HT1080 (cell line): ENCODE measurements around the gene RETREG1. TPM values are rescaled to one million over a fixed set of nuclear protein-coding genes. Genes with fewer than 3 reads are reported as not detected.
"Not testable (repeated sequence)": the region's sequence is repeated elsewhere in the genome, so short reads cannot be mapped to it uniquely, and the experiment has no call there.

ENCODE experiments used
- DNase-seq: peaks from one replicate; pipeline ENCODE4 v3.0.0-alpha.2; 2015; ENCODE audit warnings: low read depth
- total RNA-seq: library from RNA; depleted of rRNA; stranded (reverse); fragments of >200 nt; shearing (Covaris generic); gene quantifications from 2 replicates; pipeline ENCODE4 v1.2.3, GENCODE V29; 2014

The RETREG1 gene
- total RNA-seq, 1 experiment from 2014 or later, result 1.4 TPM

DNA sequence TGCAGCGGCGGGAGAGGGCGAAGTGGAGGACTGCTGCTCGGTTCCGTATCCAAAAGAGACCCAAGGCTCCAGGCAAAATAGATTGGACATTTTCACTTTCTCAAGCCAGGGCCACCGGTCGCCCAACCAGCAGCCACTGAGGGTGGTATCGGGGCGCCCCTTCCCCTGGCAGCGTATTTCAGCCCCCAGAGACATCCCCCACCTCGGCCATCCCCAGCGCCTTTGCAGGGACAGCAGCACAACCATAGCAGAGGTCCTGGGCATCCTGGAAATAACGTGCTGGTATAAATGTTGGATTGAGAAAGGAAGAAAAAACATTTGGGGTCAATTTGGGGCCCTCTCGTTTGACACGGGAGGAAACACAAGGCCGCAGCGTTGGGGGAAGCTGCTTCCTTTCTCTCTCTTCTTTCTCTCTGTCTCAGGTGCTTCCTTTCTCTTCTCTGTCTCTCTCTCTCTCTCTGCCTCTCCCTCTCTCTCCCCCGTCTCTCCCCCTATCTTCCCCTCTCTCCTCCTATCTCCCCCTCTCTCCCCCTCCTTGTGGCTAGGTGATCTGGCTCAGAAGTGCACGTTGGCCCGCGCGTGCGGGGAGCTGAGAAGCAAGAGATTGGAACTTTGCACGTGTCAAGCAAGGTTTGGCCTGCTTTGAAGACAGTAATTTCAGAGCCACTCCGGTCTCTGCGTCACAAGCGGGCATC lies 624 bp upstream of the RETREG1 start:
- no peak for DNase-seq

DNA sequence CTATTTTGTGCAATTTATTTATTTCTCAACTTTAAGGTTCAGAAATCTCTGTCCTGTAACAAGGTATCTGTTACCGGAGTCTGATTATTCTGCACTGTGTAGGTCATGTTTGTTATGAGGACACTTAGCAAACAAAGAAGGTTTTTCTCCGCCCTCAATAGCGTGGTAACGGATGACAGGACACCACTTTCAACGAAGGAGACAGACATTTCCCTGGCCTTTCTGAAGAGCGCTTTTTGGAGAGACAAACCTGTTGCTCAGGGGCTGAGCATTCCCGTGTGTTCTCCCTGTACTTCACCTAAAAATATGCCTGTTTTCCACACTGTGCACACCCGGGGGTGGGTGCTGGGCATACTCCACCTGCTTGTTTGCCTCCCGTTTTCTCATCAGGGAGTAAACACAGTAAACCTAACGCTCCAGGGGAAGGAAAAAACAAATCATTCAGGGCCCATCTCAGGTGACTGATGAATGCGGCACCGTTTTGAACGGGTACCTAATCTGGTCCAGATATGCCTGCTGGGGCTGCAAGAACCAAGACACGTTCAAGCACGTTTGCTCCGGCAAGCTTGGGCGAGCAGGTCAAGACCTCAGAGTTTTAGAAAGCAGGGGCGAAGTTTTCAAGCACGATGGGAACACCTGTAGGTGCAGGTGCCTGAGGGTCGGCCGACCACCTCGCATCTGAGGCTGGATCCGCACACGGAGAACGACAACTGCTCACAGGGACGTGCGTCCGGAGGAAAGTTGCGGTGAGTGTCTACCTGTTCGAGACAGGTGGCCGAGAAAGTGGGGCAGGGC lies 859 bp downstream of the RETREG1 start:
- DNase-seq, result no peak

DNA sequence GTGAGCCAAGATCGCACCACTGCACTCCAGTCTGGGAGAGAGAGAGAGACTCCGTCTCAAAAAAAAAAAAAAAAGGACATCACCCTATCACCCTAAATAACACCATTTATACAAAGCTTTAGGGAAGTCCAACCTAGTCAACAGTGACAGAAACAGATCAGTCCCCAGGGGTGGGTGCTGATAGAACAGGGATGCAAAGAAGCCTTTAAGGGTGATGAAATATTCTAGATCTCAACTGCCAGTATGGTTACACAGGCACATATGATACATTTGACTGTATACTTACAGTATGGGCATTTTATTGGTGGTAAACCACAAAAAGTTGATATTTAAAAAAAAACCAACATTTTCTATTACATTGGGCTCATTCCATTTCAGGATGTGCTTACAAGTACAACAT lies 4.8 kb downstream of the RETREG1 start:
- no peak for DNase-seq

DNA sequence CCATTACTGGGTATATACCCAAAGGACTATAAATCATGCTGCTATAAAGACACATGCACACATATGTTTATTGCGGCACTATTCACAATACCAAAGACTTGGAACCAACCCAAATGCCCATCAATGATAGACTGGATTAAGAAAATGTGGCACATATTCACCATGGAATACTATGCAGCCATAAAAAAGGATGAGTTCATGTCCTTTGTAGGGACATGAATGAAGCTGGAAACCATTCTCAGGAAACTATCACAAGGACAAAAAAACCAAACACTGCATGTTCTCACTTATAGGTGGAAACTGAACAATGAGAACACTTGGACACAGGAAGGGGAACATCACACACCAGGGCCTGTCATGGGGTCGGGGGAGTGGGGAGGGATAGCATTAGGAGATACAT lies 5.9 kb downstream of the RETREG1 start:
- not testable (repeated sequence) for DNase-seq

DNA sequence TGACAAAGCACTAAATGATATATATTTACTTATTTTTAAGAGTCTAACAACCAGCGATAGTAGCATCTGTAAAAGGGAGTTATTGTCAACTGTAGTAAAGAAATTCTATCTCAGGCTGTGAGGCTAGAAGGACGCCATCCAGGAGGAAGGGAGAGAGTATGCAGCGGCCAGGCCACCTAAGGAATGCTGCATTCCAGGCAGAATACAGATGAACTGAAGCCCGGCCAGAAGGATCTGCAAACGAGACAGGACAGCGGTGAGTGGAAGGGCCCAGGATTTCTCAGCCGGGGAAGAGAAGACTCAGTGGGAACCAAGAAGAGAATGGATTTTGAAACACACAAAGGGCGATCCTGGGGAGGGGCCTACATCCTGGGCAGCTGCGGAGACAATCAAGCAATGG lies 7.4 kb downstream of the RETREG1 start:
- no peak for DNase-seq

DNA sequence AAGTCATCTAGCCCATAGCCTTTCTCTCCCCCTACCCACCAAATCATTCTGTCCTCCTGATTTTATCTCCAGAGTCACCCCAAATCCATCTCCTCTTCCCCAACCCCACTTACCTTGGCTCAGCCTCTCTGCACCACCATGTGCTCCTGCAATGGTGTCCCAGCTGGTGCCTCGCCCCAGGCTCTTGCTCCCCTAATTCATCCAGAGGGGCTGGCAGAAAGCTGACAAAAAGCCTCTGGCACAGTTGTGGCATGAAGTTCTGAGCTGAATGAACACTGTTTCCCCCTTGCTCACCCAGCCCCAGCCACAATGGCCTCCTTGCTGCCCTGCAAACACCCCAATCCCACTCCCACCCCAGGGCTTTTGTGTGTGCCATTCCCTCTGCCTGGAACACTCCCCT lies 10.2 kb downstream of the RETREG1 start:
- DNase-seq, result no peak

DNA sequence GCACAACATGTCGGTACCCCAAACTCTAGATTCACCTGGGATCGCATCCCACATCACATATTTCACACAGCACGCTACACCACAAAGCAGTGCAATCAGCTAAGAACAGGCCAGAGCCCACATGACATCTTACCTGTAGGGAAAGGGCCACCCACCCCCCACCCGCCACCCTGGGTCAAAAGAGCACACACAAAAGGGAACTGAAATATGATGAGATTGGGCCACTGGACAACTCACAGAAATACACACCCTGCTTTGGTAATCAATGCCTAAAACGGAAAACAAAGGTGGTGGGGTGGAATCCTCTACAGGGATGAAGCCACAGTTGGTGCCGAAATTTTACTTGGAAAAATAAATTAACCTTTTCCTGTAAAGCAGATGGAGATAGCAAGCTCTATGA lies 13.1 kb downstream of the RETREG1 start:
- no peak for DNase-seq

DNA sequence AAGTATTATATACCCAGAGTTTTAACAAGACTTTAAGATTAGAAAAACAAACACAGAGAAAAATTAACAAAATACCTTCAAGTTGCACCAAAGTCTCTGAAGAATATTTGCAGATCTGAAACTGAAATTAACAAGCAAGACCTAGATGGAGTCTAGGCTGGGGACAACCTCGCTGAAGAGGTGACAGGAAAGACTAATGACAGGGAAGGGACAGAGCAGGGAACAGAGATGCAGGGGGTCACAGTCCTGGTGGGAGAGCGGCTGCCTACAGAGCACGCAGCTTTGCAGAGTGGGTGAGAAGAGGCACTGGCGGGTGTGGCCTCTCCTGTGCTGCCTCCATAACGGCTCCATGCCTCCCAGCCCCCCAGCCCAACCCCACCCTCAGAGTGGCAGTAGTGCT lies 13.5 kb downstream of the RETREG1 start:
- DNase-seq, result no peak

DNA sequence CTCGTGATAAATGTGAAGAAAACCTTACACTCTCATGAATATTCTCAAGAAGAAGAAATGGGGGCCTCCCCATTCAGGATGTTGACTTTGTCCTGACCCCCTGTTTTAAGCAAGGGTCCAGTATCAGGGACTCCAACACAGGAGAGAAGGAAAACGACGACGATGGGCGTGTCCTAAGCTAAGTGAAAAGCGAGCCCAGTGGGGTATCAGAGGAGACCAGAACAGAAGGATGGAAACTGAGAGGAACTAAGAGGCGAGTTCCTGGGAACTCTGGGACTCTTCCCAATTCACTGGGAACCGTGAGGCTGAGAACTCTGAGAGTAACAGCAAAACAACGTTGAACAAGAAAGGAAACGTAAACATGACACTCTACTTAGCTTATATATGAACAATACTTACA lies 14.6 kb downstream of the RETREG1 start:
- DNase-seq, result no peak

DNA sequence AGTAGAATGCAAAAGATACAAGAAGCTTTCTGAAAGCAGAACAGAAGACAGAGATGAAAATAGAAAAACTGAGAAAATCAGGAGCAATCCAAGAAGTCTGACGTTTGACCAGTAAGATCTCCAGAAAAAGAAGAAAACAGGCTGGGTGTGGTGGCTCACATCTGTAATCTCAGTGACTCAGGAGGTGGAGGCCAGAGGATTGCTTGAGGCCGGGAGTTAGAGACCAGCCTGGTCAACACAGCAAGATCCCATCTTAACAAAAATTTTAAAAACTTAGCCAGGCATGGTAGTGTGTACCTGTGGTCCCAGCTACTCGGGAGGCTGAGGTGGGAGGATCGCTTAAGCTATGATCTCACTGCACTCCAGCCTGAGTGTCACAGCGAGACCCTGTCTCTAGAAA lies 15.9 kb downstream of the RETREG1 start:
- no peak for DNase-seq

DNA sequence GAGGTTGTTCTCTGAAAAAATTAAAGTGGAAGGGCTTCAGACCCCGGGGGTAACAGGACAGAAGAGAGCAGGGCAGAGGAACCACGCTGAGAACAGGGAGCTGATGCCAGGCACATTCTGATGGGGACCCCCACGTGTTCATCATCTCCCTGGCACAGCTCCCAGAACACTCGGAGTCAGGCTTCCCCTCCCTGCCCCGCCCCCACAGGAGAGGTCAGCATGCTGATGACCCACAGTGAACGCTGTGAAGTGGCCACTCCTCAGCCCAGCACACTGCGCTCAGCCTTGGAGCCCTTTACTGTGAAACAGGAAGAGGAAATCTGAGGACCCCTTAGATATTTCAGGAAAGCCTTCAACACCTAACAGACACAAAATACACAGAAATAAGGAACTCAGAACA lies 16.4 kb downstream of the RETREG1 start:
- peak; percentile 20 for DNase-seq

DNA sequence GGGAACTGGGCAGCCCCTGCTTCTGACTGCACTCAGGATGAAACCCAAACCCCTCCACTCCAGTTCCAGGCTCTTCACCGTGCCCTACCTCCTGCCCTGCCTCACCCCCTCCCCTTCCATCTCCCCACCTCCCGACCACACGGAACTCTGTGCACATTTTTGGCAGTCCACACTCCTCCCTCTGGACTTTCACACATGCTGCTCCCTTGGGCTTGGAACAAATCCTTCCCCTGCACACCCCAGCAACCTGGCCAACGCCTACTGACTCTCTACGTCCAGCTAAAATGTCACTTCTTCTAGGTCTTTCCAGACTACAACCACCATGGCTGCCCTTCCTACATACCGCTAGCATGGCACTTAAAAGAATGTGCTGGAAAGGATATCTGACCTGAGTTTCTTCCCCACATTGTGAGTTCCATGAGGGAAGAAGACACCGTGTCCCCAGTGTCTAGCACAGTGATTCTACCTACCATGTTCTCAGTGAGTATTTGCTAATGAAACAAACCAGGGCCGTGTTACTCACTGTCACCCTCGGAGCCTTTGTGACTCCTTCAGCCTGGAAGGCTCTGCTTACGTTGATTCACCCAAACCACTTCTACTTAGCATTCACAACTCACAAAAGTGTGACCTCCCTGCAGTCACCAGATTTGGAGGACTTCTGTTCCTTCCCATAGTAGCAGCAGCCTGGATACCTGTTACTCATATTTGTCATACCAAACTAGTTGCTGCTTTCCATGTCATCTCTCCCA lies 18.7 kb downstream of the RETREG1 start:
- DNase-seq, result no peak

DNA sequence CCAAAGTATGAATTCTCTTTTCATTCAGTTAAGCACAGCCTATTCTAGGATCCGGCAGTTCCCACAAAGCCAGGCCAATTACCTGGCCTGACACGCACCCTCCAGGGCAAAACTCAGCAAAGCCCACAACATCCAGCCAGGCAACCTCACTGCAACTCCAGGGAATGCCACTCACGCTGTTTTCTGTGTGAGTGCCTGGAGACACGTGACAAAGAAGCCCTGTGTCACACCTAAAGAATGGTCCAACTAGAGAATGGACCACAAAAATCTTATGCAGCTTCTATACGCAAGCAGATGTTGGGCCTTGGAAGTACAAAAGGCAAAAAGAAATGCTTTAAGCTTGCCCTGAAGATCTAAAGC lies 20.2 kb downstream of the RETREG1 start:
- DNase-seq, result no peak

DNA sequence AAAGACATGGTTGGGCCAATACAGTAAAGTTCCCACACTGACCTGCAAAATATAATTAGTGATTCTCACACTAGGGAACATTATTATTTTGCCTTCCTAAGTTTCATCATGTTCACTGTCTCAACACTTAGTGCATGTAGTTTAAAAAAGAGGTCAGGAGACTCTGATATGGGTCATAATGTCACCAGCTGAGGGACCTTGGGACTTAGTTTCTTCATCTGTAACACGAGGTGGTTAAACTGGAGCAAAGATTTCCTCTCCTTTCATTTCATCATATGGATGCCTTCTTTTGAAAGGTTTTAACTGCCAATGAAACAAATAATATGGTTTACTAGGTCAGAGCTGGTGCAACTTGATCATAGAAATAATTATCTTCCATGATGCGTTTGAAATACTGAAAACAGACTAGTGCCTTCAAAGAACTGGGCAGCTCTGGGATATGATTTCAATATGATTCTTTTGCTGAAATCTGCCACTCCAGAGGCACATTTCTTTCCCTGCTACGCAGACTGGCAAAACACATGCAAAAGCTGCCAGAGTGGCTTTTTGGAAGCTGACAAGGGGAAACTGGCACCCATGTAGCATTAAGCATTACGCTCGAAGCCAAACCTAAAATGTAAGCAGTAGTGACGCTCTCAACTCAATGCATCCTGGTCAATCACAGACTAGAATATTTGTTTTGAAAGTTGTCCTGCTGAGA lies 20.8 kb downstream of the RETREG1 start:
- DNase-seq, result no peak

DNA sequence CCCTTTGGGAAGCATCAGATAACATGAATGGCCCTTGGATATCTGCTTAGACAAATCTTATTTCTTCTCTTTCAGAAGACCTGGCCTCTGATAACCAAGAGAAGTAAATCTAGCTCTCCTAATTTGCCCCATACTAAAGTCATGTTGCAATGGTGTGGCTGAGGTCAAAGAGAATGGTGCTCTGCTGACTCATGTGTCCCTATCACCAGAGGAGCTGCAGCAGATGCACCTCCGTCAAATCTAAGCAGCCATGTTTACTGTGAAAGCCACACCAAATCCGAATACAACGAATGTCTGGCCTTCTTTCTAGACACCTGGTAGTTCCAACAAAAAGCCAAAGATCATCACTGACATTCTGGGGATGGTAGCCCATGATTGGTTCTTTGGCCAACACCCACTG lies 23.2 kb downstream of the RETREG1 start:
- no peak for DNase-seq

DNA sequence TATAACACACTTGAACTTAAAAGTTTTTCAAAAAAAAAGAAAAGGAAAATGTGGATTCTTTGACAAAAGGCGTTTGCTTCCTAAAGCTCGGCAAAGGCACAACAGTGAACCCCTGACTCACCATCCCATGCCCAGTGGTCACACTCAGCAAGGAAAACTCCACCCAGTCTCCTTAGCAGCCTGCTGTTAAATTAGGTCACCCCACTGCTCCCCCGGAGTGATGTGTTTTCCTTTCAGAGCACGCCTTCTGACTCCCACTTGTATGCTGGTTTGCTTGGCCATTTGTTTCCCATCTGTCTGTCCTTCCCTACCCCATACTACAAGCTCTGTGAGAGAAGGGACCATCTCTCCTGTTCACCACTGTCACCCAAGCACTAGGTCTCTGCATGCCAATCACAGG lies 23.8 kb downstream of the RETREG1 start:
- peak; percentile 78 for DNase-seq

DNA sequence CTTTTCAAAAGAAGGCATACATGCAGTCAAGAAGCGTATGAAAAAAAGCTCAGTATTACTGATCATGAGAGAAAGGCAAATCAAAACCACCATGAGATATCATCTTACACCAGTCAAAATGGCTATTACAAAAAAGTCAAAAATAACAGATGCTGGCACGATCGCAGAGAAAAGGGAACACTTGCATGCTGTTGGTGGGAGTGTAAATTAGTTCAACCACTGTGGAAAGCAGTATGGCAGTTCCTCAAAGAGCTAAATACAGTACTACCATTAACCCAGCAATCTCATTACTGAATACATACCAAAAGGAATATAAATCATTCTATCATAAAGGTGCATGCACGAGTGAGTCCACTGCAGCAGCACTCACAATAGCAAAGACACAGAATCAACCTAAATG lies 24.5 kb downstream of the RETREG1 start:
- DNase-seq, result no peak

DNA sequence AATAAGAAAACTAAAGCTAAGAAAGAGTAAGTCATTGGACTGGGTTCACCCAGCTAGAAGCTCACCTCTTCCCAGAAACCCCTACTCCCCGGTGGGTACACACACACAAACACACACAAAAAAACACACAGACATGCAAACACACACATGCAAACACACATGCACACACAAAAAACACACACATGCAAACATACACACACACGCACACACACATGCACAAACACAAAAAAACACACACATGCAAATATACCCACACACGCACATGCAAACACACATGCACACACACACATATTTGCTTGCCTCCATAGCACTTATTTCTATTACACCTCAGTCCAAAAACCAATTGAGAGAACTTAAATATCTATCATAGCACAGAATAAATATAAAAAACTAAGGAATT lies 26.1 kb downstream of the RETREG1 start:
- DNase-seq, result no peak

DNA sequence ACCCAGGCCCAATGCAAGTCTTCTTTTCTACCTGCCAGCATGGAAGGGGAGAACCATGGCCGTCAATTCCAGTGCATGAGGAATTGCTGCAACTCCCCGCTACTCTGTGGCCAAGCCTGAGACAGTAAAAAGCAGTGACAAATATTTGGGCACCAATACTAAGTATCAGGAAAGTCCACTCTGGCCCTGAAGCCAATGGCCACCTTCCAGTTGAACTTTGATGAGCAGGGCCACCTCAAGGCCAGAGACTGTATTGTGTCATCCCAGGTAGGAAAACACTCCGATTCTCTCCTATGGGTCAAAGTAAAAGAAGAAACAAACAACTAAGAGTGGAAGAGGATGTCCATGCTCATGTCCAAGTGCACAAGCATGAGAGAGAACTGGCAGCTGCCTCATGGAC lies 27.1 kb downstream of the RETREG1 start:
- no peak for DNase-seq

DNA sequence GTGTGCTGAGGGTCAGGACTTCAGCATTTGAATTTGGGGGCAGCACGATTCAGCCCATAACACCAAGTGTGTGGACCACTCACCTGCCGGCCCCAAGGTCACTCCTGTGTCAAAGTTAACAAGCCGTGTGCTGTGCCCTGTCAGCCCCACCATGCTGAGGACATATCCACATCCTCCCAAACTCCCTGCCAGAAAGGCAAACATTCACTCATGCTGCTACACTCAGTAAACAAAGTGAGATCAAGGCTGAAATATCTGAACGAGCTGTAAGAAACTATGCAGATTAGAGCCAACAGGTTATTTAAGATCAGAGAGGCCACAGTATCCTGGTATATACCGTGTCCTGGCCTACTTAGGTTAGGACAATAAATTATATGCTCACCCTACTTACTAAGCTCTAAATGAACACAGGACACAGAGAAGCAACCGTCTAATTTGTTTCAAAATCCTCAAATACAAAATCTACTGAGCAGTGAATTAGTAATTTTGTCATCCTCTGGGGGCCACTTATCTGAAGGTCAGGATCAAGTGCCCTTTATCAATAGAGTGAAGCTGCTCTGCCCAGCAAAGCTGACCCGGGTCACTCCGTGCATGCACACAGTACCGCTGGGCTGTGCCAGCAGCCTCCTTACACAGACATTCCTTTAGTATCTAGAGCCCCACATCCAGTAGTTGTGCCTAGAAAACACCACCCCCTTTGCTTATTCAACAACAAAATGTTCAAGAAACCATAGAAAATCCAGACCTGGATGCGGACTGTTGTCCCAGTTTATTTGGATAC lies 28.2 kb downstream of the RETREG1 start:
- no peak for DNase-seq

DNA sequence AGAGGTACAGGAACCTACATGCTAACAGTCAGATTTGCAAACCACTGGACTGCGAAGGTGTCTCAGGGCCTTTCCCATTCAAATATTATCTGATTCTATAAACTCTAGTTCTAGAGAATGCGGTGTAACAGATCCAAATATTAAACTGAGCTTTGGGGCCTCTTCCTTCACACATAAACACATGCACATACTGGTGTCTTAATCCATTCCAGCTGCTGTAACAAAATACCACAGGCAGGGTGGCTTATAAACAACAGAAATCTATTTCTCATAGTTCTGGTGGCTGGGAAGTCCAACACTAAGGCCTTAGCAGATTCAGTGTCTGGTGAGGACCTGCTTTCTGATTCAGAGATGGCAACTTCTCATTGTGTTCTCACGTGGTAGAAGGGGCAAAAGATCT lies 30.2 kb downstream of the RETREG1 start:
- DNase-seq, result no peak
